Measurements from ENCODE around the gene ZNF804B. TPM values are rescaled to one million over a fixed set of nuclear protein-coding genes. Genes with fewer than 3 reads are reported as not detected.

The ZNF804B gene
- total RNA-seq, 1 experiment from 2014 or later, result not detected

GRCh38 chr7:88775838-88776237, 16.3 kb downstream of the ZNF804B start:
- intact Hi-C loops (cut with micrococcal nuclease), result no loop called here

GRCh38 chr7:88787777-88788176, 28.3 kb downstream of the ZNF804B start:
- intact Hi-C loops (cut with micrococcal nuclease), result loop anchor here (2.0 kb wide), 1 partner anchor 835 kb away; no protein-coding TSS in a partner anchor
- TF ChIP-seq EZH2 (IDR thresholded peaks at IDR 0.05; ENCODE audit: low read length, unreplicated experiment) (no peak), CTCF (conservative IDR thresholded peaks at IDR 0.05; ENCODE audit: low read depth, low read length) (no peak), EZH2phosphoT487 (IDR thresholded peaks at IDR 0.05; ENCODE audit: borderline replicate concordance, low read length) (no peak)
- no peaks in the 10 kb centered on the region for H3K79me2 ChIP-seq (ENCODE audit: low read length)
- H3K9ac ChIP-seq (ENCODE audit: low read length), result no peak overlapping the region
- DNase-seq, result no peak
- no peaks in the 10 kb centered on the region for H3K4me1 ChIP-seq (ENCODE audit: insufficient read depth, low read length)
- H3K27me3 ChIP-seq (ENCODE audit: low read length), result no peaks in the 10 kb centered on the region
- H3K4me2 ChIP-seq (ENCODE audit: low read length), result no peak overlapping the region
- H3K36me3 ChIP-seq (ENCODE audit: low read depth, low read length), result no peaks in the 10 kb centered on the region
- no peak overlapping the region for H3K27ac ChIP-seq (ENCODE audit: low read length)
- no peak for ATAC-seq
- H3F3A ChIP-seq (ENCODE audit: low read length, unreplicated experiment), result no peaks in the 10 kb centered on the region
- POLR2A ChIA-PET (ENCODE audit: unreplicated experiment), result no interaction called here
- H3K4me3 ChIP-seq (ENCODE audit: low read length), result no peak overlapping the region
- no peak overlapping the region for H2AFZ ChIP-seq (ENCODE audit: low read length)
- BruUV-seq (replicated peaks), result no TSS peak
- no peaks in the 10 kb centered on the region for H3K9me2 ChIP-seq (replicated peaks; ENCODE audit: low read length)
- CTCF ChIA-PET, result no interaction called here
- H4K20me1 ChIP-seq (ENCODE audit: low read length), result no peaks in the 10 kb centered on the region
- H3K9me3 ChIP-seq (ENCODE audit: low read length), result no peaks in the 10 kb centered on the region

More at GRCh38 chr7:88775838-88776237, 16.3 kb downstream of the ZNF804B start:
- H3K4me3 ChIP-seq (ENCODE audit: low read length), result no peak overlapping the region
- H3K9ac ChIP-seq (ENCODE audit: low read length), result no peak overlapping the region
- no peaks in the 10 kb centered on the region for H3K9me2 ChIP-seq (replicated peaks; ENCODE audit: low read length)
- POLR2A ChIA-PET (ENCODE audit: unreplicated experiment), result no interaction called here
- no peak overlapping the region for H3K27ac ChIP-seq (ENCODE audit: low read length)
- ATAC-seq (no peak), DNase-seq (no peak)
- no peaks in the 10 kb centered on the region for H3K9me3 ChIP-seq (ENCODE audit: low read length)
- H3K27me3 ChIP-seq (ENCODE audit: low read length), result no peaks in the 10 kb centered on the region
- H4K20me1 ChIP-seq (ENCODE audit: low read length), result no peaks in the 10 kb centered on the region
- no peak overlapping the region for H2AFZ ChIP-seq (ENCODE audit: low read length)
- no peaks in the 10 kb centered on the region for H3F3A ChIP-seq (ENCODE audit: low read length, unreplicated experiment)
- CTCF ChIA-PET, result interaction anchor here (0.5 kb wide), 1 partner anchor 609 kb away, joined by 3 read pairs; no protein-coding TSS in a partner anchor
- H3K79me2 ChIP-seq (ENCODE audit: low read length), result no peaks in the 10 kb centered on the region
- no peak for TF ChIP-seq EZH2phosphoT487 (IDR thresholded peaks at IDR 0.05; ENCODE audit: borderline replicate concordance, low read length)
- TF ChIP-seq EZH2 (IDR thresholded peaks at IDR 0.05; ENCODE audit: low read length, unreplicated experiment), result no peak
- TF ChIP-seq CTCF (conservative IDR thresholded peaks at IDR 0.05; ENCODE audit: low read depth, low read length), result no peak
- no peaks in the 10 kb centered on the region for H3K36me3 ChIP-seq (ENCODE audit: low read depth, low read length)
- no peak overlapping the region for H3K4me2 ChIP-seq (ENCODE audit: low read length)
- no peaks in the 10 kb centered on the region for H3K4me1 ChIP-seq (ENCODE audit: insufficient read depth, low read length)
- no TSS peak for BruUV-seq (replicated peaks)

GRCh38 chr7:88789480-88790064, 30.1 kb downstream of the ZNF804B start:
- peak; percentile 60 for DNase-seq
- H3K9me2 ChIP-seq (replicated peaks; ENCODE audit: low read length), result no peaks in the 10 kb centered on the region
- no peak for TF ChIP-seq EZH2 (IDR thresholded peaks at IDR 0.05; ENCODE audit: low read length, unreplicated experiment)
- TF ChIP-seq CTCF (conservative IDR thresholded peaks at IDR 0.05; ENCODE audit: low read depth, low read length), result peak; percentile 67

More at GRCh38 chr7:88789480-88790064, 30.1 kb downstream of the ZNF804B start:
- Histone ChIP-seq H3K27ac (ENCODE audit: low read length) (no peak overlapping the region), H3K27me3 (ENCODE audit: low read length) (no peaks in the 10 kb centered on the region), H3K4me1 (ENCODE audit: insufficient read depth, low read length) (no peaks in the 10 kb centered on the region), H3K36me3 (ENCODE audit: low read depth, low read length) (no peaks in the 10 kb centered on the region), H3K9ac (ENCODE audit: low read length) (no peak overlapping the region), H3F3A (ENCODE audit: low read length, unreplicated experiment) (no peaks in the 10 kb centered on the region), H3K9me3 (ENCODE audit: low read length) (no peaks in the 10 kb centered on the region), H4K20me1 (ENCODE audit: low read length) (no peaks in the 10 kb centered on the region), H3K4me2 (ENCODE audit: low read length) (no peak overlapping the region), H2AFZ (ENCODE audit: low read length) (no peak overlapping the region), H3K79me2 (ENCODE audit: low read length) (no peaks in the 10 kb centered on the region), H3K4me3 (ENCODE audit: low read length) (no peak overlapping the region)
- intact Hi-C loops (cut with micrococcal nuclease), result loop anchor here (2.0 kb wide), 1 partner anchor 833 kb away; no protein-coding TSS in a partner anchor
- CTCF ChIA-PET, result interaction anchor here (0.5 kb wide), 1 partner anchor 390 kb away, joined by 4 read pairs; no protein-coding TSS in a partner anchor
- no TSS peak for BruUV-seq (replicated peaks)
- POLR2A ChIA-PET (ENCODE audit: unreplicated experiment), result no interaction called here
- ATAC-seq, result peak; percentile 71
